Sigmoid colon (tissue), 4 donors: Measurements from ENCODE around the gene PIP5KL1.

Source experiments
- CTCF ChIP-seq, 4 experiments: fragments of 450-650 bp in 3 of 4; fragments of 200-600 bp in 1 of 4; IDR thresholded peaks; one replicate each; pipeline ENCODE4 v1.5.1; 2016 to 2019; ENCODE audit warnings: antibody characterized with exemption in 4 of 4, mild to moderate bottlenecking in 3 of 4, moderate library complexity in 2 of 4
- EP300 ChIP-seq, 4 donors: sonication (generic); formaldehyde crosslinking; IDR thresholded peaks; one replicate each; pipeline ENCODE4 v1.6.1; 2017; ENCODE audit warnings: antibody characterized with exemption in 4 of 4
- POLR2A ChIP-seq, 2 donors: fragments of 450-650 bp; IDR thresholded peaks; one replicate each; pipeline ENCODE4 v1.6.1; 2016; ENCODE audit warnings: antibody characterized with exemption in 2 of 2, mild to moderate bottlenecking in 2 of 2, moderate library complexity in 2 of 2
- POLR2AphosphoS5 ChIP-seq, 4 donors: sonication (generic); formaldehyde crosslinking; IDR thresholded peaks; one replicate each; pipeline ENCODE4 v1.6.1; 2017; ENCODE audit warnings: antibody characterized with exemption in 4 of 4

GRCh38 chr9:127955294-127956015, 24.9 kb upstream of the PIP5KL1 start:
- TF ChIP-seq CTCF (IDR thresholded peaks at IDR 0.05) (peak in 3 of 4 experiments; percentile 42 to 81 (median 44)), POLR2A (IDR thresholded peaks at IDR 0.05) (no peak), POLR2AphosphoS5 (IDR thresholded peaks at IDR 0.05) (peak; percentile 54 to 81 (median 60)), EP300 (IDR thresholded peaks at IDR 0.05) (peak in 2 of 4 donors; percentile 10 to 71)
